Activated T-cell treated with anti-CD3 and anti-CD28 coated beads for 48 hours (primary cell): ENCODE data around the gene E2F3.
"Not testable (repeated sequence)": the region's sequence is repeated elsewhere in the genome, so short reads cannot be mapped to it uniquely, and the experiment has no call there.

Experiments used
- DNase-seq: peaks from one replicate; pipeline ENCODE4 v3.0.0-alpha.2; 2020; ENCODE audit warnings: low read depth

The E2F3 gene

DNA sequence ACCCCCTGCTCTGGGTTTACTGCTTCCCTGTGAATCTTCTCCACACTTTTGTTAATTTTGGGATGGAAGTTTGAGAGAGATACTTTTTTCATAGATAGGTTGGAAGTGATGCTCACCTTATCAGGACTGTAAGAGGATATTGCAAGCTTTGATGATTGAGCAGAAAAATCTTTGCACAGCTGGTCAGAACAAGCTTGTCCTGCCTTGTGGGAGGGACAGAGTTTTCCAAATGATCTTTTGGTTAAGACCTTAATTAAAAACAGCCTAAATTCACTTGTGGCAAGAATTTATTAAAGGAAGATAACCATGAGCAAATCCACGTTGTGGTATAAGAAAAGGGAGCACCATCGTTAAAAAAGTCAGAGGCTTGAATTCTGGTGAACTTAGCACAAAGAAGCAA is 32.2 kb downstream of the E2F3 start:
- DNase-seq = no peak

GRCh38 chr6:20434766-20435165 is 33.1 kb downstream of the E2F3 start:
- DNase-seq = no peak

DNA sequence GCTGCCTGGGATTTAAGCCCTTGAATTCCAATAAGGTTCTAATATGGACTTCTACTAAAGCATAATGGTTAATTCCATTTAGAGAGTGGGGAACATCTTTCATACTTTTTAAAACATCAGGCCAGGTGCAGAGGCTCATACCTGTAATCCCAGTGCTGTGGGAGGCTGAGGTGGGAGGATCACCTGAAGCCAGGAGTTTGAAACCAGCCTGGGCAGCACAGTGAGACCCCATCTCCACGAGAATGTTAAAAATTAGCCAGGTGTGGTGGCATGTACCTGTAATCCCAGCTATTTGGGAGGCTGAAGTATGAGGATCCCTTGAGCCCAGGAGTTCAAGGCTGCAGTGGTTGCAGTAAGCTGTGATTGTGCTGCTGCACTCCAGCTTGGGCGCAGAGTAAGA is 35.0 kb downstream of the E2F3 start:
- DNase-seq = no peak

GRCh38 chr6:20437639-20438038 is 36.0 kb downstream of the E2F3 start:
- DNase-seq = no peak

- DNase-seq = no peak
Observed at GRCh38 chr6:20438462-20439070, 36.9 kb downstream of the E2F3 start.

DNA sequence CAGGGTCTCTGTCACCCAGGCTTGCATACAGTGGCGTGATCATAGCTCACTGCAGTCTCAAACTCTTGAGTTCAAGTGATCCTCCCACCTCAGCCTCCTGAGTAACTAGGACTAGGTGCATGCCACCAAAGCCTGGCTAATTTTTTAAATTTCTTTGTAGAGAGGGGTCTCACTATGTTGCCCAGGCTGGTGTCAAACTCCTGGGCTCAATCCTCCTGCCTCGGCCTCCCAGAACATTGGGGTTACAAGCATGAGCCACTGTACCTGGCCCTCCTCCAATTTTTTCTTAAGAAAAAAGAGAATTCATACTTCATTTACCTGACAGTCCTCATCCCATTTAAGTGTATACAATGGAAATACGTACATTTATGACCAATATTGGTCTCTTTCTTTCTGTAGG is 37.9 kb downstream of the E2F3 start:
- DNase-seq = no peak

- no peak for DNase-seq
Observed at GRCh38 chr6:20440296-20440695, 38.6 kb downstream of the E2F3 start.

DNA sequence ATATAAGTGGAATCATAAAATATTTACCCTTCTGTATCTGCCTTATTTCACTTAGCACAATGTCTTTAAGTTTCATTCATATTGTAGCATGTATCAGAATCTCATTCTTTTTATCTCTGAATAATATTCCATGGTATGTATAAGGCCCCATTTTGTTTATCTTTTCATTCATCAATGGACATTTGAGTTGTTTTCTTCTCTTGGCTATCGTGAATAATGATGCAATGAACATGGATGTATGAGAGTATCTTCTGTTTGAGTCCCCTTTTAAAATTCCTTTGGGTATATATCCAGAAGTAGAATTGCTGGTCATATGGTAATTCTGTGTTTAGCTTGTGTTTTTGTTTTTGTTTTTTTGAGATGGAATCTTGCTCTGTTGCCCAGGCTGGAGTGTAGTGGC is 39.6 kb downstream of the E2F3 start:
- DNase-seq = no peak

DNA sequence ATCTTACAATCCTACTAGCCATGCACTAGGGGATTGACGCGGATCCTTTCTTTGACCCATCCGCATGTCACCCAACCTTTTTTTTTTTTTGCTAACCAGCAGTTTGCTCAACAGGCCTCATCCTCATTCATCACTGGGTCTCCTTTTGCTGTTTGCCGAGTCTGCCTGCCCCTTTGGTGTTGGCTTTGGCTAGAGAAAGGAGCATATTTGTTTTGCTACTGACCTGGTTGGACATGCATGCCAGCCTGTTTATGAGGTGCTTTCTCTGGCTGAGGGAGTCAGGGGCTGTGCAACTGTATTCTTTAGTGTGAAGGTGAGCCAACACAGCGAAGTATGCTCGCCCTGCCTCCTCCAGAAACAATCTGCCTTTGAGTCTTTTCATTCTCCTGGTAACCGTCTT is 40.2 kb downstream of the E2F3 start:
- no peak for DNase-seq

- no peak for DNase-seq
Observed at GRCh38 chr6:20444786-20445271, 43.1 kb downstream of the E2F3 start.

- DNase-seq = no peak
Observed at GRCh38 chr6:20447157-20447556, 45.5 kb downstream of the E2F3 start.

GRCh38 chr6:20447581-20448132 is 46.0 kb downstream of the E2F3 start:
- no peak for DNase-seq

DNA sequence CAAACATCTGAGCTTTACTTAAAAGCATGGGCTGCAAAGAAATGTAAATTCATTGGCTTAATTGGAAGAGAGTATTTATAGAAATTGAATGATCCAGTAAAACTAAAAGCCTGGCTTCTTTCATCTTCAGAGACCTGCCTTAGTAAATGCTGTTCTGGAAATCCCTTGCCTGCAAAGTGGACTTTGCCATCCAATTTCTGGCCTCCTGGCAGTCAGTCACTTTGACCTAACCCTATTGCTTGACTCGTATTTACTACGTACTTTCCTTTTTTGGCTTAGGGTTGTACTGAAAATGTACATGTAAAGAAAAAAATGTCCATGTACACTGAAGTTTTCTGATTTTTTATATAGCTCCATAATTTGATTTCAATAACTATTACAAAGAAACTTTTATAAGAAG is 47.1 kb downstream of the E2F3 start:
- no peak for DNase-seq

- no peak for DNase-seq
Observed at GRCh38 chr6:20454204-20454824, 52.6 kb downstream of the E2F3 start.

DNA sequence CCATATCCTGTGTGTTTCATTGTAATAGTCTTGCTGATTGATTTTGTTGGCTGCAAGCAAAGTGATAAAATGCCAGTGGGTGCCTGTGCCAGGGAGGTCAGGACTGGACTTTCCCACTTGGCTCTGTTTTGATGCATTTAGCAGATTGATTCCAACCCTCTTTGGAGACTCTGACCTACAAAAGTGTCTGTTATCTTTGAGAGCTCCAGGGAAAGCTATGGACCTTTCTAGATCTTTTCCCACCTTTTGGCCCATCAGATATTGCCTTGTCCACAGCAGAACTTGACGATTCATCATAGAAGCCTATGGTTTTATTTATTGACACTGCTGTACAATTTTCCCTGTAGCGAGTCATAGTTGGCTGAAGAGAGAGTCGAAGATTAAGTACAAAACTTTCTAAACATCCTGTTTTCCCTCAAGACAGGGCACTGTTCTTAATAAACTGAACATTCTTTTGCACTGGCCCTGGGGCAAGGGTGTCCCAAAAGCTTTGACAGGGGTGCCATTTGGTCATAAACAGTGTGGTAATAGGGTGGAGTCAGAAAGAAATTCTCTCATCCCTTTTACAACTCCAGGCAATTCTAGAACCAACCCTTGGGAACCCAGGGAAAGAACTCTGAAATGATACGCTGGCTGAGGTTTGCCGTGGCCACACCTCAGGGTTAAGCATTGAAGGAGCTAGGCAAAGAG is 53.7 kb downstream of the E2F3 start:
- no peak for DNase-seq

DNA sequence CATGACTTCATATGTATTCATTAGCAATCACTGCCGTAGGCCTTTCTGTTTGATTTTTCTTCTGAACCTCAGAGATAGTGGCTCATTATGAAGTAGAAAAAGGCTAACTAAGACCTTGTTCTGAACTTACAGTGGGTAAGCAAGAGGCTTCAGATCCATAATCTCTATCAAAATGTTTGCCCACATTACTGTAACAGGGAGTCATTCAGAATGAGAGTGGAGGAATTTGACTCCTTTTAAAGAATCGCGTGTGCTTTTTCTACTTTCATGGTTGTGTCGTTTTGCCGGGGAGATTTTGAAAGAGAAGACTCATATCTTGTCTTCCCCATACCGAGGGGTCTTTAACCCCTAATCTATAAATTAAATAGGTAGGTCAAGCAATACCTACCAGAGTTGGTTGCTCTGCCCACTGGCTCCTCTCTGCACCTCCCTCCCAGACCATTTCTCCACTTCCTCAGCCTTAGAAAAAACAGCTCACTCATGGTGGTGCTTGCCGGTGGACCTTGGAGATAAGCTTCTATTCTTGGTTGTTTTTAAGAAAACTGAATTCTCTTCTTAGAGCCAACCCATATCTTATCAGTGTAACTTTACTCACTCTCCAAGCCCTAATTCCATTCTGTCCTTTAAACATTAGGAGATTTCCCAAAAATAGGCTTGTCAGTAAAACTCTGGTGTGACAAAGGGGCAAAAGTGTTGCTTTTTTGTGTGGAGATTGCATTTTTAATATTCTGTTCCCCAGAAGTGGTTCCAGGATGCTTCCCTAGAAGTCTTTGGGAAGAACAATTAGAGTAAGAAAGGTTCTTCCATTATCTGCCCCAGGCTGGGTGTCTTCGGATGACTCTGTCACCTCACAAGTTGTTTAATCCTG is 56.6 kb downstream of the E2F3 start:
- no peak for DNase-seq

DNA sequence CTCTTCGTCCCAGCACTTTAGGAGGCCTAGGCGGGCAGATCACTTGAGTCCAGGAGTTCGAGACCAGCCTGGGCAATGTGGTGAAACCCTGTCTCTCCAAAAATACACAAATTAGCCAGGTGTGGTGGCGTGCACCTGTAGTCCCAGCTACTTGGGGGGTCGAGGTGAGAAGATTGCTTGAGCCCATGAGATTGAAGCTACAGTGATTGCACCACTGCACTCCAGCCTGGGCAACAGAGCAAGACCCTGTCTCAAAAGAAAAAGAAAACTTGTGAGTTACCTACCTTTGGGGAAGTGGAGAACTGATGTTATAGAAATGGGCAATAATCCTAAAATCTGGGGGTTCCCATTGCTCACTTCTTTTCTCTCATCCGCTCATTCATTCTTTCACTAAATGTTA is 58.0 kb downstream of the E2F3 start:
- no peak for DNase-seq

DNA sequence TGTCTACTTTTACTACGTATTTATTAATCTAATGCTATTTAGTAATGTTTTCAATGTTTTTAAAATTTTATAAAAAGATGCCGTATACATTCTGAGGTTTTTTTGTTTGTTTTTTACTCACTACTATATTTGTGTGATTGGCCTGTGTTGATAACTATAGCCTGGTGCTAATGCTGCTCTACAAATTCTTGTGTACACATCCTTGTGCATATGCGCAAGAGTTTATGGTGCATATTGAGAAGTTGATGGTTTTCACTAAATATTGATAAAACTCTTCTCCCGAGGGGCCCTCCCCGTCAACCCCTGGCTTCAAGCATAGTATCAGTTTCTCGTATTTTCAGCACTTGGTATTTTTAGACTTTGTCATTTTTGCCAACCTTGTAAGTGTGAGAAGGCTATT is 59.9 kb downstream of the E2F3 start:
- no peak for DNase-seq

DNA sequence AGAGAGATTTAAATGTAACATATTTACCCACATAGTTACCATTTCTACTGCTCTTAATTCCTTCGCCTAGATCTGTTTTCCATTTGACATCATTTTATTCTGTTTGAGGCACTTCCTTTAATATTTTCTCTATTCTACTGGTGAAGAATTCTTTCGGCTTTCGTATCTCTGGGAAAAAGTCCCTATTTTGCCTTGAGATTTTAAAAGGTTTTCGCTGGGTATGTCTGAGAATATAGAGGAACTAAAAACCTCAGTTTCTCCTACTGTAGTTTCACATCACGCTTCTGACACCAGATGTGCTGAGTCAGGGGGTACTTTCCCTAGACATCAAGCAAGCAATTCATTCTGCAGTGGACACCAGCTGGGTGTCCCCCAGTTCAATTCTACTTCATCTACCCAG is 61.7 kb downstream of the E2F3 start:
- no peak for DNase-seq

GRCh38 chr6:20464041-20464440 is 62.4 kb downstream of the E2F3 start:
- no peak for DNase-seq

DNA sequence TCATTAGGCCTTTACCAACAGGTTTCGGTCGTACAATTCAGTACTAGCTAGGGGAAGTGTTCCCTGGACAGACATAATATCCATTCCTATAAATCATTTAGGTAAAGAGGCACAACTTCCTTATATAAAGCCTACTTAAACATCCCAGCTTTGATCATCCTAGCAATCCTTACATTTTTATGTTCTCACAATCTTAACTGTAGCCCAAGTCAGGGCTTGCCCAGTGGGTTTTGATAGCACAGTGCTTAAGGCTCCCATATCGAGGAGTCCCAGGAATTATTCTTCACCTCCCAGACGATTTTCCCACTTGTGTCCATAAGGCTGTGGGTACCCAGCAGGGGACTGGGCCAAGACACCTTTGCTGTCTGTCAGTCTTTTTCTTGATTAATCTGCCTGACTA is 63.2 kb downstream of the E2F3 start:
- DNase-seq = no peak

GRCh38 chr6:20465616-20466015 is 63.9 kb downstream of the E2F3 start:
- DNase-seq = not testable (repeated sequence)
